Kidney (tissue), 14 donors: ENCODE results near the gene GRIK1. TPM values are rescaled to one million over a fixed set of nuclear protein-coding genes. Genes with fewer than 3 reads are reported as not detected.

ENCODE experiments used
- DNase-seq, 5 donors: peaks; one replicate each; pipeline ENCODE4 v3.0.0-alpha.2; 2013 to 2020
- FAIRE-seq: peaks from 2 replicates; lab custom pipeline; 2012; peaks lifted over from hg19 to GRCh38; lab: Jason Lieb, UNC
- H3K27ac ChIP-seq, 2 donors: one replicate each; pipeline ENCODE4 v1.7.0; 2013; ENCODE audit warnings: low read depth in 2 of 2, low read length in 2 of 2, inconsistent platforms in 1 of 2
- H3K27me3 ChIP-seq: one replicate; pipeline ENCODE4 v1.7.1; 2013; ENCODE audit warnings: low read length, inconsistent platforms; ENCODE audit not compliant: control insufficient read depth, insufficient read depth
- H3K36me3 ChIP-seq, 3 donors: one replicate each; pipeline versions ENCODE4 v1.7.0 to v1.7.1; 2013; ENCODE audit warnings: low read length in 3 of 3, control low read depth in 1 of 3, inconsistent platforms in 1 of 3; ENCODE audit not compliant: insufficient read depth in 3 of 3, control insufficient read depth in 2 of 3
- H3K4me1 ChIP-seq, 3 donors: one replicate each; pipeline versions ENCODE4 v1.7.0 to v1.7.1; 2013; ENCODE audit warnings: low read length in 3 of 3, inconsistent platforms in 1 of 3, low read depth in 1 of 3; ENCODE audit not compliant: control insufficient read depth in 2 of 3, insufficient read depth in 2 of 3
- H3K4me3 ChIP-seq, 3 donors: one replicate each; pipeline versions ENCODE4 v1.7.0 to v1.8.1; 2013; ENCODE audit warnings: low read length in 3 of 3, control low read depth in 1 of 3, inconsistent platforms in 1 of 3
- H3K9ac ChIP-seq, 3 donors: one replicate each; pipeline versions ENCODE4 v1.7.0 to v1.7.1; 2013; ENCODE audit warnings: low read length in 3 of 3, control low read depth in 1 of 3, inconsistent platforms in 1 of 3
- H3K9me3 ChIP-seq, 3 donors: one replicate each; pipeline versions ENCODE4 v1.7.0 to v1.7.1; 2013; ENCODE audit warnings: low read length in 3 of 3, control low read depth in 1 of 3, inconsistent platforms in 1 of 3; ENCODE audit not compliant: control insufficient read depth in 2 of 3, insufficient read depth in 1 of 3
- CTCF ChIP-seq: IDR thresholded peaks from 3 replicates; pipeline ENCODE4 v1.5.1; 2012; ENCODE audit warnings: mild to moderate bottlenecking, moderate library complexity, borderline replicate concordance; ENCODE audit not compliant: insufficient read depth; ENCODE audit errors: extremely low read depth
- intact Hi-C: fragments of 100-400 bp; cut with DNase I; formaldehyde crosslinking; loops from one replicate; pipeline ENCODE4 v1.11.1; 2022
- polyA plus RNA-seq: library from polyadenylated mRNA; stranded (reverse); fragments of 350-450 nt; fragmentation: Illumina TruSeq; extraction: RNeasy Lipid Tissue Mini Kit (QIAGEN cat#74804); gene quantifications from one replicate; pipeline ENCODE4 v1.2.3, GENCODE V29; 2014; ENCODE audit warnings: low read depth, low replicate concordance; ENCODE audit not compliant: insufficient read depth
- total RNA-seq: library from RNA; stranded (reverse); fragmentation: NEBNext Ultra II Directional; extraction: Animal tissue kit (Norgen Biotek cat#: 25700); gene quantifications from one replicate; pipeline ENCODE4 v1.2.1, GENCODE V29; 2021
- donor health status: control.
- donor health status: control.
- donor health status: control.
- donor health status: control.
- donor health status: control.
- donor health status: DM: yes; HTN: yes; CAD: no.
- donor health status: Normal renal cell carcinoma (clear cell type).

Gene GRIK1
- total and polyA plus RNA-seq, 2 donors from 2014 or later: not detected

- Histone ChIP-seq H3K36me3 (no peaks in the 10 kb centered on the region), H3K9ac (no peak overlapping the region), H3K27ac (no peak overlapping the region), H3K4me1 (no peaks in the 10 kb centered on the region), H3K4me3 (no peak overlapping the region), H3K27me3 (no peaks in the 10 kb centered on the region), H3K9me3 (no peaks in the 10 kb centered on the region)
- no peak for FAIRE-seq
- no peak for DNase-seq
- no peak for TF ChIP-seq CTCF
- intact Hi-C loops: no loop called here
These were observed 311.9 kb downstream of the GRIK1 start for GRCh38 chr21:29627905-29628304.

GRCh38 chr21:29626801-29627470 lies 312.9 kb downstream of the GRIK1 start:
- H3K4me3 ChIP-seq: no peak overlapping the region
- no peaks in the 10 kb centered on the region for H3K4me1 ChIP-seq
- no peak overlapping the region for H3K27ac ChIP-seq
- H3K36me3 ChIP-seq: no peaks in the 10 kb centered on the region
- FAIRE-seq (no peak), DNase-seq (no peak)
- intact Hi-C loops: no loop called here
- no peaks in the 10 kb centered on the region for H3K9me3 ChIP-seq
- H3K27me3 ChIP-seq: no peaks in the 10 kb centered on the region
- H3K9ac ChIP-seq: no peak overlapping the region
- TF ChIP-seq CTCF: no peak

- H3K36me3 ChIP-seq: no peaks in the 10 kb centered on the region
- no peak overlapping the region for H3K4me3 ChIP-seq
- FAIRE-seq (no peak), DNase-seq (no peak)
- H3K27ac ChIP-seq: no peak overlapping the region
- no peaks in the 10 kb centered on the region for H3K4me1 ChIP-seq
- no peak overlapping the region for H3K9ac ChIP-seq
- no peaks in the 10 kb centered on the region for H3K27me3 ChIP-seq
- no peak for TF ChIP-seq CTCF
- intact Hi-C loops: no loop called here
- H3K9me3 ChIP-seq: no peaks in the 10 kb centered on the region
These were observed 313.8 kb downstream of the GRIK1 start for GRCh38 chr21:29625990-29626389.

- no peak overlapping the region for H3K9ac ChIP-seq
- no peaks in the 10 kb centered on the region for H3K36me3 ChIP-seq
- no peaks in the 10 kb centered on the region for H3K27me3 ChIP-seq
- no peaks in the 10 kb centered on the region for H3K4me1 ChIP-seq
- no peak overlapping the region for H3K27ac ChIP-seq
- no peak for DNase-seq
- FAIRE-seq: no peak
- no peak for TF ChIP-seq CTCF
- intact Hi-C loops: no loop called here
- no peak overlapping the region for H3K4me3 ChIP-seq
- no peaks in the 10 kb centered on the region for H3K9me3 ChIP-seq
These were observed 315.0 kb downstream of the GRIK1 start for GRCh38 chr21:29624776-29625175.
